HG02678 (cell line): ENCODE data around the gene PPP6R3.
"Not testable (repeated sequence)": the region's sequence is repeated elsewhere in the genome, so short reads cannot be mapped to it uniquely, and the experiment has no call there.

Source experiments
- ATAC-seq: cut with Tn5 transposase; IDR thresholded peaks from one replicate; pipeline ENCODE4 v1.9.1; 2021; ENCODE audit warnings: mild to moderate bottlenecking, moderate library complexity; ENCODE audit not compliant: unreplicated experiment

Gene PPP6R3

DNA sequence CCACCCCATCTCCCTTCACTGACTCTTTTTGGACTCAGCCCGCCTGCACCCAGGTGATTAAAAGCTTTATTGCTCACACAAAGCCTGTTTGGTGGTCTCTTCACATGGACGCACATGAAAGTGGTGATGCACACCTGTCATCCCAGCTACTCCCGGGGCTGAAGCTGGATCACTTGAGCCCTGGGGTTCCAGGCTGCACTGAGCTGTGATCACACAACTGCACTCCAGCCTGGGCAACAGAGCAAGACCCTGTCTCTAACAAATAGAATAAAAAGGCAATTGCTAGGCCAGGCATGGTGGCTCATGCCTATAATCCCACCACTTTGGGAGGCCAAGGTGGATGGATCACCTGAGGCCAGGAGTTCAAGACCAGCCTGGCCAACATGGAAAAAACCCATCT, 178.8 kb downstream of the PPP6R3 start:
- not testable (repeated sequence) for ATAC-seq

DNA sequence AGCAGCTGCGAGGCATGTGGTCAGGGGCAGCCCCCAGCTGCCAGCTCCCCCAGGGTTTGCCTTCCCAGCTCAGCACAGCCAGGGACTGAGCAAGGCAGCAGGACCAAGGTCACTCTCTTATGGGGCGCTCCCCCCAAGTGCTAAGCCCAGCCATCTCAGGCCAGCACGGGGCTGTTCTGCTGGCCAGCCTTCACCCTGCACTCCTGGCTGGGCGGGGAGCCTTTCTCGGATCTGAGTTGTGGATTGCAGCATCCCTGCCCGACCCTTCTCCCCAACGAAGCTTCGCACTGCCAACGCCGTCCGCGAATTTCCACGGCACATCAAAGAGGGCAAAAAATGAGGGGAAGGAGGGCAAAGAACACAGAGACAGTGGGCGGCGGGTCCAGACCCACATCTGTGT, 181.3 kb downstream of the PPP6R3 start:
- no peak for ATAC-seq

DNA sequence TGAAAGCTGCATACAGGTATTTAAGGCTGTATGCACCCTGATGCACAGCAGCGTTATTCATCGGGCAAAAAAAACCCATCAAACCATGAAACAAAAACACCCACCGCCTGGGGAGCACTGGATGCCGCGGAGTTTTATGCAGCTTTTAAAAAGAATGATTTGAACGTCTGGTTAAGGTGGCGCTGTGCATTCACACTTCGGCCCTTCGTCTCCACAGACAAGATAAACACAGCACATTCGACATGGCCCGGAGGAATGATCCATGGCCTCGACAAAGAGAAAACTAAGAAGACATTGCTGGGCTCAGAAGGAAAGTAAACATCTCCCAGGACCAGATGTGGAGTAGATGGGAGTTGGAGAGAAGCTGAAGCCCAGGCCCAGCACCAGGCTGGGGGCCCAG, 183.0 kb downstream of the PPP6R3 start:
- no peak for ATAC-seq

DNA sequence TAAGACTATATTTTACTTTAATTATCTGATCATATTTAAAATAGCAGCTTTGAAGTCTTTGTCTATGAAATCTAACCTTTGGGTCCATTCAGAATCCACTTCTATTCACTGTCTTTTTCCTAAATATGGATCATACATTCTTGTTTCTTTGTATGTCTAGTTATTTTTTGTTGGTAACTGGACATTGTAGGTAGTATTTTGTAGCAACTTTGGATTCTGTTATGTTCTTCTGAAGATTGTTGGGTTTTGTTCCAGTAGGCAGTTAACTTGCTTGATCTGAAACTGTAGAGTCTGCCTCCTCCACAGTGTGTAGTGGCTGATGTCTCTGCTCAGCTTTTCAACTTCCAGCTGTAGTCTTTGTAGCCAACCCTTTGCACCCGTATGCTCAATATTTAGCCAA, 186.3 kb downstream of the PPP6R3 start:
- ATAC-seq, result no peak

DNA sequence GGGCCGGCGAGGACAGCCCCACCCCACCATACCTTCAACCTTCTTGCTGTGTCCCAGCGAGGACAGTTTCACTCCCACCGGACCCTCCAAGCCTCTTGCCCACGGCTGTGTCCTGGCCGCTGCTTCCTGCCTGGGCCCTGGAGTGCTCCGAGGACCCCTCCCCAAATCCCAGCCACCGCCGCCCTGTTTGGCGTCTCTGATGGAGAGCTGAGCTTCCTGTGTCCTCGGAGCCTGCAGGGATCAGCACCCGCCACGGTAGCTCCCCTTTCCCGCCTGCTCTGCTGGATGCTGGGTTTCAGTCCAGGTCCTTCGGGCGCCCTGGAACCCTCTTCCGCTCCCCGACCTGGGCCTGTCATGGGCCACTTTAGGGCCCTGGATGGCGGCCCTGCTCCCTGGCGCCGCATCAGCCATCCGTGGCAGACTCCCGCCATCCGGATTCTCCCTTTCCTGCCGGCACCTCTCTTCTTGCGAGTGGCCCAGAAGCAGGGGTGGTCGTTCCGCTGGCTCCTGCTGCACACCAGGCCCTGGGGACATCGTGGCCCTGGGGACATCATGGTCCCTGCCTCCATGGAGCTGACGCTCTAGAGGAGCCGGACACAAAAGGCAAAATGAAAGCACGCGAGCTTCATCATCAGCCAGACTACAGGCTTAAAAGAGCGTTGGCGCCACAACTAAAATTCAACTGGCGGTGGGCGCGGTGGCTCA, 189.5 kb downstream of the PPP6R3 start:
- no peak for ATAC-seq

DNA sequence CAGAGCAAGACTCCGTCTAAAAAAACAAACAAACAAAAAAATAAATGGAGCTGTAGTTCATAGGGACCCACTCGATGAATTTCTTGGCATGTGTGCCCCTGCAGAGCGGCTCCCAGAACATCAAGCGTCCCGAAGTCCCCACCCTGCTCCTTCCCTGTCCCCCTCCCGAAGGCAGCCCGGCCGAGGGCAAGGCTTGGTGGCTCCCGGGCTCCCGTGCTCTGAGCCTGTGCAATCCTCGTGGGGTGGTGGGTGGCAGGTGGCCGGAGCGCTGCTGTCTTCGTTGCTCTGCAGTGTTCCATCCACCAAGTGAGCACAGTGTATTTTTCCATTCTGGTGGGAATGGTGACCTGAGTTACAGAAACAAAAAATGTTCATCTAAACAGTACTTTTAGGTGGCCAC, 190.2 kb downstream of the PPP6R3 start:
- ATAC-seq, result no peak

DNA sequence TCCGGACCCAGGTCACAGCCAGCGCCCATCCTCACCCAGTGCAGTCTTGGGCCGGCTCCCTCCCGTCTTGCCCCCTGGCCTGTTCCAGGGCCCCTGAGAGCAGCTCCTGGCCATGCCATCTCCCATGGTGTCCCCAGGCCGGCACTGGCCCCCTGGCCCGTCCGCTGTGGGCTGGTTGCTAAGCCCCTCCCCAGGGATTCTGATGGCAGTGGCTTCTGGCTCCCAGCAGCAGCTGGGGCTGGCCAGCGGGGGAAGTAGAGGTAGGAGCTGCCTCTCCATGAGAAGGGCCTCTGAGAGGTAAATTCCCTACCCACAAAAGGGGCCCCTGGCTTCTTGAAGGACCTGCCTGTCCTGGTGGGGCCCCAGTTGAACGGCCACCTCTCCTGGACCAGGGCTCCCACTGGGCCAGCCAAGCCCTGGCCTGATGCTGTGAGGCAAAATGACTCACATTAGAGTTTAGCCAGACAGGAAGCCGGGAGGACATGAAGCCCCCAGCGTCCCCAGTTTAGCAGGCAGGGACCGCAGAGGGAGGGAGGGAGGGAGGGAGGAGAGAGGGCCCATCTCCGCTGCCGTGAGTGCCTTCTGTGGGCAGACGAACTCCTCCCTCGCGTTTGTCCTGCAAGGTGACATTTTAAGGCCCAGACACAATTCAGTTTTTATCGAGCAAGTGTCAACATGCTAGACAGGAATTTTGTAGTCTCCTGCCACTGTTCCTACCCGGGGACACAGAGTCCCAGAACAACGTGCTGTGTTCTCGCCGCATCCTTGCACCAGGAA, 190.8 kb downstream of the PPP6R3 start:
- ATAC-seq, result no peak

DNA sequence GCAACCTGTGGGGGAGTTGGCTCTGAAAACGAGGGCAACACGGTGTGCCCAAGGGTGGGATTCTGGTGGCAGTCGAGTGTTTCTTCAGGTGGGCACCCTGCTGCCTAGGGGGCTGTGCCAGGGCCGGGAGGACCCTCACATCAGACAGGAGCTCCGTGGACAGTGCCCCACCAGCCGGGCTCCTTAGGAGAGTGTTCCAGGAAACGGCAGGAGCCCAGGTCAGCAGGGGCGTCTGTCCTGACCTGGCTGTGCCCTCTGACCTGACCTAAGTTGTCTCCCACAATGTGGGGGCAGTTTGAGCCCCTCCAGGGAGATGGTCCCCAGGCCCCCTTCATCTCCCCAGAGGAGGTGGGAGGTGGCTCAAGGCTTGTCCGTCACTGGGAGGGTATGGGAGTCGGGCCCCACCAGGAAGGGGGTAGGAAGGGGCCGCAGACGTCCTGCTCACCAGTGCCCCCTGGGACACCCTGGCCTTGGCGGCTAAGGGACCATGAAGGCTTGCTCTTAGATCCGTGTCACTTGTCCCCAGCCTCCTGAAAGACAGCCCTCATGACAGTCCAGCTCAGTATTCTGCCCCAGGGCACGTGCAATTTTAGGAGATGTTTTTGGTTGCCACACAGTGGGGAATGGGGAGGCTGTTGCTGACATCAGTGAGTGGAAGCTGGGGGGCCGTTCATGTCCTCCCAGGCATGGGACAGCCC, 191.6 kb downstream of the PPP6R3 start:
- no peak for ATAC-seq

DNA sequence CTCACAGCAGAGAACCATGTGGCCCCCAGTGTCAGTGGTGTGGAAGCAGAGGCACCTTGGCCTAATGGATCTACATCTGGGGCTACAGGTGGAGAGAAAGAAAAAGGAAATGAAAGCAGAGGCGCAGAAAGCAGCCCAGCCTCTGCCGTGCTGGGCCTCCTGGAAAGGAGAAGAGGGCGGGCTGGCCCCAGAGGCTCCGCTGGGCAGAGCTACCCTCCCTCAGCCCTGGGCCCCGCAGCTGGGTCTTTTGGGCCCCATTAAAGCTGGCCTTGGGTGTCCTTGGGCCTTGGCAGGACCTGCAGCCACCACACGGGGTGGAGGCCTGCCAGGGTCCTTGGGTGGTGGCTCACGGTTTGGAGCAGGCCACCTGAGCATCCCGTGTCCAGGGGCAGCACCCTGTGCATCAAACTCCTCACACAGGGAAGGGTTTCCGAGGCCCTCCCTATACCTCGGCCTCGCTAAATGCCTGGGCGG, 192.2 kb downstream of the PPP6R3 start:
- no peak for ATAC-seq

DNA sequence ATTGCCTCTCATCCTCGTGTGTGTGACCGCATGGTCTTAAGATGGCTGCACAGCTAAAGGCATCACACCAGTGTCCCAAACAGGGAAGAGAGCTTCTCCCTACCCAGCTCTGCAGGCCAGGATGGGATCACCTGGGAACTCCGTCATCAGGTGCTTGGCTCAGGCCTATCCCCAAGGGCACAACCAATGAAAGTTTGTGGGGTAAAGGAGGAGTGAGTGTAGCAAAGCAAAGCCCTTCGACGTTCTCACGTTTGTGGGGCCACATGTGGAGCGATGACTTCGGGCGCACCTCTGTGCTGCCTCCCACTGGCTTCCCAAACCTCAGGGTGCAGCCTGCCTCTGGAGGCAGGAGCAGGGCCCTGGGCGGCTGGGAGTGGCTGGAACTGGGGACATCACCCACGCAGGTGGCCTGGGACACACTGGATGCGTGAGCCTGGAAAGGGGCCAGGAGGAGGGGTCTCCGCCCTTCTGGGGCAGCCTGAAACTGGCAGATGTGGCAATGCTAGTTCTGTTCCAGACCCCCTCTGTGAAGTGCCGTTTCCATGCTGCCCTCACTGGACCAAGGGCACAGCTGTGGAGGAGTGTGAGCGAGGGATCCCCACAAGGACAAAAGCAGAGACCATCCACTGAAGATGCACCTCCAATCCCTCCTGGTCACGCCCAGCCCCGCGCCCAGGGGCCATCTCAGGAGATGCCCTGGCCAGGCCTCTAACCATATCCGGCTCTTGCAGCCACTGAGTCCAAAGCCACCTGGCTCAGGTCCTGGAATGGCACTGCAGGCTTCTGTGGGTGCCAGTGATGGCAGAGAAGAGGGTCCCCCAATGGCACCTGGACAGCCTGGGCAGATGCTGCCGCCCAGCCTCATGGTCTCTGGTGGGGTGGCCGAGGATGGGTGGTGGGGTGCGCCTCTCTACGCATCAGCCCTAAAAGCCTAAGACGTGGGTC, 193.2 kb downstream of the PPP6R3 start:
- no peak for ATAC-seq

DNA sequence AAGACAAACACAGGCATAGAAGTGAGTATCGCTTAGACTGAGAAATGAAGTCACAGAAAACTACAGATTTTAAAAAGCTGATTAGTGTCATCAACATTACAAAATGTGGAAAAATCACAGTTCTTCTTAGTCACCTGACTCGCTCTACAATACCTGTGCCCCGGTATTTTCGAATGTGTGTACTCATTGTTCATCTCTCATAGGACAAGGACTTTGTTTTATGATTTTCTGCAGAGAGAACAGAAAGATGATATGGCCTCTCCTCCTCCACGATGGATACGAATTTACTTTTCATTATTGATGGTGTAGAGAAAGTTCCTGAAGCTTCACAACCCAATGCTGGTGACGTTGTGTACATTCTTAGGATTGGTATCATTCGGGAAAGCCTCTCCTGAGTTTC, 194.4 kb downstream of the PPP6R3 start:
- no peak for ATAC-seq

DNA sequence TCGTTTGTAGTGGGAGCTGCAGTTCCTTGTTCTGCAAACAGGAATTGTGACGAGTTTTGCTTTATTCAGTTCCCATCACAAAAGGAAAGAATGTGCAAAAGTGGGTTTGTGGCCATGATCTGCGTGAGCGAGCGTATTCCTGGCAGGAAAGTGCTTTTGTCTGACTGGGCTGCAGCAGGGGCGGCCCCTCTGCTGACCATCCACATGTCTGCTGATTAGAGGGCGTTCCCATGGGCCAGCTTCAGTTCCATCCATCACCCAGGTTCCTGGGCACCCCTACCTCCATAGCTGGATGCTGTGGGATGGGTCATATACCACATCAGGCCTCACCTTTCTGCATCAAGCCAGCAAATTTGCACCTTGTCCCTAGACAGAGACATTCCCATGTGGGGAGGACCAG, 194.9 kb downstream of the PPP6R3 start:
- ATAC-seq, result no peak

DNA sequence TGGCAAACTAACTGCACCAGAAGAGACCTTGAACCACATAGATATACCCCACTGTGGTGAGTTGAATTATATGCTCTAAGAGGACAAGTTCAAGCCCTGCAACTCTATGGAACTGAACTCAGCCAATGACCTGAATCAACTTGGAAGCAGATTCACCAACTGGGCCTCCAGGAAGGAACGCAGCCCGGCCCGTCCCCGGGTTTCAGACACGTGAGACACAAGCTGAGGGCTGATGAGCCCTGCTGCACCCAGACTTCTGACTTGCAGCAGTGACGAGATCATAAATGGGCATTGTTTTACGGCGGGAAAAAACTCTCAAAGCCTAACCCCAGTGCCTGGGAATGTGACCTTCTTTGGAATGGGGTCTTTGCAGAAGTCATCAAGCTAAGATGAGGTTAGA, 195.3 kb downstream of the PPP6R3 start:
- no peak for ATAC-seq

DNA sequence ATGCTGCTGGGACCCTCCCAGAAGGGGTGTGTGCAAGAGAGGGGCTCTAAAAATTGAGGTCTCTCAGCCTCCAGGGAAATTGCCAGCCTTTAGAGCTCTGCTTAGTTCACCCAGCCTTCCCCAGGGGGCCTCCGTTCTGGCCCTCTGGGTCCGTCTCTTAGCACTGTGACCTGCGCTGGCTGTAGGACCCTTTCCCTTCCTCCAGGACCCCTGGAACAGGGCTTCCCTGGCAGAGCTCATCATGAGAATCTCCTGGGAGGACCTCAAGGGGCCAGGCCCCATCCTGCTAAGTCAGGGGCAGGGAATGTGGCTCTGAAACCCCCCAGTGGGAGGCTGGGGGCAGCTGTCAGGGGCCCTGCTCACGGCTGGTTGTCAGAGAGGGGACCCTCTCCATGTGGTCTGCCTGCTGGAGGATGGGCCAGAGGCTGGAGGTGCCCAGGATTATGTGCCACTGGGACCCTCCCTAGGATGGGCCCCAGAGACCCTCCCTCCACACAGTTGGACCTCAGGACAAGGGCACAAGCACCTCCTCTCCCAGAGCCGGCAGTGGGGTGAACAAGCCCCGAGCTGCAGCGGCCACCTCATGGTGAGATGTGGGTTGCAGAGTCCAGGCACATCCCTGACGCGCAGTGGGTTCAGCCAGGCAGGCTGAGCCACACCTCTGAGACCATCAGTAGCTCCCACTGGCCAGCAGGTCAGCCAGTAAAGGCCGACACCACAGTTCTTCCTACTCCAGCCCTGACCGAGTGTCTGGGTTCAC, 196.6 kb downstream of the PPP6R3 start:
- no peak for ATAC-seq

DNA sequence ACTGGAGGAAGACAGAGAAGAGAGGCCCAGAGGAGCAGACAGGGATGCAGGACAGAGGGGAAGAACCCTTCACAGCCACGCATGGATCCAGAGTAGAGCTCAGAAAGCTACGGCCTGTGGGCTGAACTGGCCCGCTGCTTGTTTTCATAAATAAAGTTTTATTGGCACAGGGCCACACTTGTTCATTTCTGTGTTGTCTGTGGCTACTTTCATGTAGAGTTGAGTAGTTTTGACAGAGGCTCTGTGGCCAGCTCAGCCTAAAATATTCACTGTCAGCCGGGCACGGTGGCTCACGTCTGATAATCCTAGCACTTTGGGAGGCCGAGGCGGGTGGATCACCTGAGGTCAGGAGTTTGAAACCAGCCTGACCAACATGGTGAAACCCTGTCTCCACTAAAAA, 197.5 kb downstream of the PPP6R3 start:
- ATAC-seq, result no peak

DNA sequence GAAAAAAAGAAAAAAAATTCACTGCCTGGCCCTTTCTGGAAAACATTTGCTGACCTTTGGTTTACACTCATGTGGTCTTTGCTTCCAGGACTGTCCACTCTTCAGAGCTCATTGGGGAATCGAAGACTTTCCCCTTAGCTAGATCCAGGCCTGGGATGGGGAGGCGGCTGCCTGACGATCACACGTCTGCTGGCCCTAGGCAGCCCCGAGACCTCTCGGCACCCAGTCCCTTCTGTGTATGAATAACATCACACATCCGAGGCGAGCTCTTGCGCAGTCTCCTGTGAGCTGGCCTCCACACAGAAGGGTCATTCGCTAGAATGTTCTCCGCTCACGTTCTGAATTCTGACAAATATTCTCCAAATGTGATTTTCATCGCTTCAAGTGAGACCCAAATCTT, 198.1 kb downstream of the PPP6R3 start:
- ATAC-seq, result no peak

DNA sequence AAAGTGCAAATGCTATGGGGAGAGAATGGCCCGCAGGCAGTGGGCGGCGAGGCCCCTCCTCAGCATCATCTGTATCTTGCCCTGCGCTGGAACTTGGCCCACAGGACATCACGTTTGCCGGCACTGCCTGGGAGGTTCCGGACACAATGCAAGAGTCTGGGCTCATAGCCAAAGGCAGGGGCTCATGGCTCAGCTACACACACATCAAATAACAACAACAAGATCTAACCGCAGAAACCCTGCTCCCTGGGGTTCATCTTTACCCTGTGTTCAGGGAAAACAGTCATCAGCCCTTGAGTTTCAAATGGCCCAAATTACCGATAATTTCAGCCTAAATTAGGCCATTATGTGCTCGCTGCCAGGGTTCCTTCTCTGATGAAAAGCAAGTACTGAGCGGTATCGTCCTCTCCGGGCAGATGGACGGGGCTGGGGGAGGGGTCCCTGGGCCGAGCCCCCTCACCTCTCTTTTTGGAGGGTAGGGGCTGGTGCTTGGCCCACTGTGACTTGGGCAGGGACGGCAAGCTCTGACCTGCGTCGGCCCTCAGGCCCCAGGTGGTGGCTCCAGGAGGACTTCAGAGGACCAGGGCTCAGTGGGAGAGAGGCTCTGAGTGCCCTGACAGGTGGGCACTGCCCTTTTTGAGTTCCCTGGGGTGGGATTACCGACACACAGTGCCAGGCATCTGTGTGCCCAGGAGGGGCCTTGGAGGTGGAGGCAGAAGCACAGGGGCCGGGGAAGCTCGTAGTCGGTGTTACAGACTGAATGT, 198.8 kb downstream of the PPP6R3 start:
- no peak for ATAC-seq

DNA sequence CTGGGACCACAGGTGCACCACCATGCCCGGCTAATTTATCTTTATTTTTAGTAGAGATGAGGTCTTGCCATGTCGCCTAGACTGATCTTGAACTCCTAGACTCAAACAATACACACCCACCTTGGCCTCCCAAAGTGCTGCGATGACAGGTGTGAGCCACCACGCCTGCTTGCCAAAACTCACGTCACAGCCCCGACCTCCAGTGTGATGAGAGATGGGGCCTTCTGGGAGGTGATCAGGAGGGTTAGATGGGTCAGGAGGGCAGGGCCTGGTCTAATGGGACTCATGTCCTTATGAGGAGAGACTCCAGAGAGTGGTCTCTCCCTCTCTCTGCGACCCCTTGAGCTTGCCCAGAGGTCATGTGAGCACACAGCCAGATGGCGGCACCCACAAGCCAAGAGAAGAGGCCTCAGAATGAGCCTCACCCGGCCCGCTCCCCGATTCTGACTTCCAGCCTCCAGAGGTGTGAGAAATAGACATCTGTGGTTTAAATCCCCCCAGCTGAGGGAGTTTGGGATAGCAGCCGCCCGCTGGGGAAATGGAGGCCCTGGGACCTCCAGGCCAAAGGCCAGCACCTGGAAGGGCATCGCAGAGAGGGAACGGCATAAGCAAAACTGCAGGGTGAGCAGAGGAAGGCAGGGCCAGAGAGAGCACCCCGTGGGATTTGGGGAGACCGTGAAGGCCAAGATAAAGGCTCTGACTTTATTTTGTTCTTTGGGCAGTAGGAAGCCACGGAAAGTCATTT, 199.7 kb downstream of the PPP6R3 start:
- no peak for ATAC-seq

DNA sequence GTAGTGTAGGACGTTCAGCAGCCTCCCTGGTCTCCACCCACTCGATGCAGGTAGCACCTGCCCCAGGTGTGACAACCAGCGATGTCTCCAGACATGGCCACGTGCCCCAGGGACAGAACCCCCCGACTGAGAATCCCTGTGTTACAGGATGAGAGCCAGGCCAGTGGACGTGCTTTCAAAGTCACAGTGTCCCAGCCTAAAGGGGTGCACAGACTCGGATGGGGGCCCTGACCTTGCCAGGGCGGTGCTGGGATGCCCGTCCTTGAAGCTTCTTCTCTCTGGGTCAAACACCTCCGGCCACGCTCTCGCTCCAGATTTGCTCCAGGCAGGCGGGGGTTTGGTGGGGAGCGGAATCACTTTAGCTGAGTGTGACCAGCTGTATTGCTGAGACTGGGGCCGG, 200.5 kb downstream of the PPP6R3 start:
- ATAC-seq, result no peak
